GM12878 (cell line): ENCODE data around the gene CLIC5. TPM values are rescaled to one million over a fixed set of nuclear protein-coding genes. Genes with fewer than 3 reads are reported as not detected.

Experiments used
- ATAC-seq: fragments of 200-7000 bp; cut with Tn5 transposase; 3 replicates; pipeline ENCODE4 v1.9.1; 2020; ENCODE audit warnings: mild to moderate bottlenecking, moderate library complexity
- BruUV-seq: library from RNA; stranded (reverse); fragments of 400-500 nt; replicated peaks from 2 replicates; lab custom pipeline; 2021; lab: Mats Ljungman, UMichigan
- CTCF ChIA-PET: fragments of 300-600 bp; sonication (Branson Sonifier 250); formaldehyde crosslinking; extraction: SDS; loops from one replicate; lab custom pipeline; 2021; ENCODE audit warnings: inconsistent platforms; lab: Yijun Ruan, JAX
- POLR2A ChIA-PET: fragments of 350-600 bp; formaldehyde crosslinking; extraction: SDS; loops from one replicate; lab custom pipeline; 2021; ENCODE audit warnings: inconsistent platforms; lab: Charles Lee
- RAD21 ChIA-PET: fragments of 300-600 bp; sonication (Branson Sonifier 250); formaldehyde crosslinking; loops from one replicate; lab custom pipeline; 2023; ENCODE audit warnings: antibody characterized with exemption; ENCODE audit not compliant: unreplicated experiment; lab: Charles Lee
- SMC1A ChIA-PET: fragments of 300-600 bp; sonication (Branson Sonifier 250); formaldehyde crosslinking; loops from one replicate; lab custom pipeline; 2023; ENCODE audit not compliant: unreplicated experiment, uncharacterized antibody; lab: Charles Lee
- DNase-seq: peaks from one replicate; pipeline ENCODE4 v3.0.0-alpha.2; 2011; ENCODE audit warnings: low read depth, low spot score
- FAIRE-seq: peaks from 3 replicates; lab custom pipeline; 2011; peaks lifted over from hg19 to GRCh38; lab: Jason Lieb, UNC
- H2AFZ ChIP-seq: 2 replicates; pipeline ENCODE4 v1.6.0; 2011; ENCODE audit warnings: low read depth, low read length, control low read depth; ENCODE audit not compliant: control insufficient read depth
- H3K27ac ChIP-seq: 2 replicates; pipeline ENCODE4 v1.5.1; 2011; ENCODE audit warnings: control low read depth; ENCODE audit not compliant: control insufficient read depth, insufficient read depth
- H3K27me3 ChIP-seq, 2 experiments: replicated peaks in 1 of 2; 2 replicates each; pipeline versions ENCODE4 v1.6.0 to v1.6.1; 2011; ENCODE audit warnings: low read length in 1 of 2; ENCODE audit not compliant: control insufficient read depth in 2 of 2, insufficient read depth in 2 of 2
- H3K36me3 ChIP-seq, 2 experiments: 2 replicates each; pipeline ENCODE4 v1.5.1; 2011; ENCODE audit warnings: low read length in 1 of 2; ENCODE audit not compliant: control insufficient read depth in 2 of 2, insufficient read depth in 2 of 2
- H3K4me1 ChIP-seq: 2 replicates; pipeline ENCODE4 v1.6.1; 2011; ENCODE audit warnings: mild to moderate bottlenecking, low read length, moderate library complexity, mixed read lengths; ENCODE audit not compliant: control insufficient read depth, insufficient read depth
- H3K4me2 ChIP-seq: 2 replicates; pipeline ENCODE4 v1.6.0; 2011; ENCODE audit warnings: control low read depth; ENCODE audit not compliant: control insufficient read depth, insufficient read depth
- H3K4me3 ChIP-seq: fragments of 200-600 bp; sonication (generic); 2 replicates; pipeline ENCODE4 v1.5.1; 2016
- H3K79me2 ChIP-seq: 2 replicates; pipeline ENCODE4 v1.6.0; 2011; ENCODE audit warnings: low read length; ENCODE audit not compliant: control insufficient read depth, insufficient read depth
- H3K9ac ChIP-seq: 2 replicates; pipeline ENCODE4 v1.8.0; 2011; ENCODE audit warnings: low read length, control low read depth, mixed read lengths; ENCODE audit not compliant: control insufficient read depth, insufficient read depth
- H3K9me3 ChIP-seq: replicated peaks from 3 replicates; pipeline ENCODE4 v1.5.1; 2011; ENCODE audit warnings: mild to moderate bottlenecking, low read length; ENCODE audit not compliant: control insufficient read depth, insufficient read depth
- H4K20me1 ChIP-seq: 2 replicates; pipeline ENCODE4 v1.6.0; 2011; ENCODE audit not compliant: control insufficient read depth, insufficient read depth
- FOXM1 ChIP-seq: IDR thresholded peaks from 2 replicates; pipeline ENCODE4 v1.6.1; 2012; ENCODE audit warnings: low read depth, mild to moderate bottlenecking, inconsistent platforms, low read length, moderate library complexity
- MTA2 ChIP-seq: fragments of 450-650 bp; IDR thresholded peaks from 2 replicates; pipeline ENCODE4 v1.6.1; 2016; ENCODE audit warnings: low read depth, mild to moderate bottlenecking, moderate library complexity
- ZZZ3 ChIP-seq: IDR thresholded peaks from 2 replicates; pipeline ENCODE4 v1.6.1; 2011; ENCODE audit warnings: low read depth; ENCODE audit not compliant: control insufficient read depth, insufficient read length
- WGBS: methylation state at CpG from one replicate; pipeline ENCODE4 v1.1.6; 2016; ENCODE audit warnings: low lambda C conversion rate; ENCODE audit not compliant: insufficient replicate concordance, insufficient coverage; ENCODE audit errors: missing lambda C conversion rate; 5-methylcytosine and 5-hydroxymethylcytosine counted together
- in situ Hi-C: fragments of 300-500 bp; cut with MboI; formaldehyde crosslinking; loops from 9 replicates; pipeline ENCODE4 v1.14.3; 2018; ENCODE audit warnings: mixed read lengths
- intact Hi-C: fragments of 100-400 bp; cut with micrococcal nuclease; formaldehyde crosslinking; loops from one replicate; pipeline ENCODE4 v1.14.2; 2022; ENCODE audit not compliant: unreplicated experiment
- polyA plus RNA-seq, 11 experiments: library from polyadenylated mRNA; depleted of rRNA in 4 of 11; unstranded in 6 of 11; stranded (reverse) in 5 of 11; fragments of >200 nt; fragmentation: Nextera tagmentation in 4 of 11; fragmentation: Illumina TruSeq in 1 of 11; extraction: Ambion mirVana in 4 of 11; extraction: Trizol in 1 of 11; gene quantifications; 1 replicate in 1 of 11; 2 replicates in 10 of 11; pipeline versions ENCODE4 v1.2.1 to v1.2.3, GENCODE V29; 2011 to 2016; ENCODE audit warnings: inconsistent platforms in 2 of 11, missing spikeins in 2 of 11, low read depth in 1 of 11
- total RNA-seq, 4 experiments: library from RNA; depleted of rRNA in 3 of 4; stranded (reverse); fragments of >200 nt in 3 of 4; fragmentation: Illumina TruSeq in 1 of 4; extraction: Trizol in 1 of 4; gene quantifications; 2 replicates each; pipeline versions ENCODE4 v1.2.1 to v1.2.3, GENCODE V29; 2013 to 2021
- TF ChIP-seq, protein P1 (sequence below): fragments of 450-650 bp; IDR thresholded peaks from 2 replicates; pipeline ENCODE4 v1.6.1; 2017; ENCODE audit warnings: mild to moderate bottlenecking, moderate library complexity

Gene CLIC5
- total and polyA plus RNA-seq, 10 of the 15 experiments (the other 5 are each of a cell fraction or from before 2014, with no cell fraction given) = 0.01 to 0.08 (median 0.02) TPM; not detected in 7

DNA sequence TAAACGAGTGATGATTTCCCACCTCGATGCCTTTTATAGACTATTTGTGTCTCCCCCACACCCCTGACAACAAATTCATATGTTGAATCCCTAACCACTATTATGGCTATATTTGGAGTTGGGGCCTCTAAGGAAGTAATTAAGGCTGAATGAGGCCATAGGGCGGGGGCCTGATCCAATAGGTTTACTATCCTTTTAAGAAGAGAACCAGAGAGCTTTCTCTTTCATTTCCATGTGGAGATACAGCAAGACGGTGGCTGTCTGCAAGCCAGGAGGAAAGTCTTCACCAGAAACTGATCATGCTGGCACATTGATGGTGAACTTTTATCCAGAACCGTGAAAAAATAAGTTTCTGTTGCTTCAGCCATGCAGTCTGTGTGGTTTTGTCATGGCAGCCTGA is 38.9 kb upstream of the CLIC5 start:
- FAIRE-seq = no peak

More for the DNA sequence above, 38.9 kb upstream of the CLIC5 start:
- no peak for TF ChIP-seq ZZZ3
- TF ChIP-seq MTA2 = no peak
- TF ChIP-seq FOXM1 = no peak
- TF ChIP-seq, protein P1, sequence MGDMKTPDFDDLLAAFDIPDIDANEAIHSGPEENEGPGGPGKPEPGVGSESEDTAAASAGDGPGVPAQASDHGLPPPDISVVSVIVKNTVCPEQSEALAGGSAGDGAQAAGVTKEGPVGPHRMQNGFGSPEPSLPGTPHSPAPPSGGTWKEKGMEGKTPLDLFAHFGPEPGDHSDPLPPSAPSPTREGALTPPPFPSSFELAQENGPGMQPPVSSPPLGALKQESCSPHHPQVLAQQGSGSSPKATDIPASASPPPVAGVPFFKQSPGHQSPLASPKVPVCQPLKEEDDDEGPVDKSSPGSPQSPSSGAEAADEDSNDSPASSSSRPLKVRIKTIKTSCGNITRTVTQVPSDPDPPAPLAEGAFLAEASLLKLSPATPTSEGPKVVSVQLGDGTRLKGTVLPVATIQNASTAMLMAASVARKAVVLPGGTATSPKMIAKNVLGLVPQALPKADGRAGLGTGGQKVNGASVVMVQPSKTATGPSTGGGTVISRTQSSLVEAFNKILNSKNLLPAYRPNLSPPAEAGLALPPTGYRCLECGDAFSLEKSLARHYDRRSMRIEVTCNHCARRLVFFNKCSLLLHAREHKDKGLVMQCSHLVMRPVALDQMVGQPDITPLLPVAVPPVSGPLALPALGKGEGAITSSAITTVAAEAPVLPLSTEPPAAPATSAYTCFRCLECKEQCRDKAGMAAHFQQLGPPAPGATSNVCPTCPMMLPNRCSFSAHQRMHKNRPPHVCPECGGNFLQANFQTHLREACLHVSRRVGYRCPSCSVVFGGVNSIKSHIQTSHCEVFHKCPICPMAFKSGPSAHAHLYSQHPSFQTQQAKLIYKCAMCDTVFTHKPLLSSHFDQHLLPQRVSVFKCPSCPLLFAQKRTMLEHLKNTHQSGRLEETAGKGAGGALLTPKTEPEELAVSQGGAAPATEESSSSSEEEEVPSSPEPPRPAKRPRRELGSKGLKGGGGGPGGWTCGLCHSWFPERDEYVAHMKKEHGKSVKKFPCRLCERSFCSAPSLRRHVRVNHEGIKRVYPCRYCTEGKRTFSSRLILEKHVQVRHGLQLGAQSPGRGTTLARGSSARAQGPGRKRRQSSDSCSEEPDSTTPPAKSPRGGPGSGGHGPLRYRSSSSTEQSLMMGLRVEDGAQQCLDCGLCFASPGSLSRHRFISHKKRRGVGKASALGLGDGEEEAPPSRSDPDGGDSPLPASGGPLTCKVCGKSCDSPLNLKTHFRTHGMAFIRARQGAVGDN = no peak
- Histone ChIP-seq H3K27me3 (no peaks in the 10 kb centered on the region), H3K4me2 (no peak overlapping the region), H3K27ac (no peak overlapping the region), H3K4me1 (no peaks in the 10 kb centered on the region), H3K9ac (no peak overlapping the region), H4K20me1 (no peaks in the 10 kb centered on the region), H3K9me3 (no peaks in the 10 kb centered on the region; the same call in 2 of the 3 replicates), H3K4me3 (no peak overlapping the region), H3K36me3 (no peaks in the 10 kb centered on the region), H3K79me2 (no peaks in the 10 kb centered on the region), H2AFZ (no peak overlapping the region)
- DNase-seq (no peak), ATAC-seq (no peak)
- no TSS peak for BruUV-seq
- RAD21 ChIA-PET = no interaction called here
- in situ Hi-C loops (no loop called here), intact Hi-C loops (no loop called here)
- CTCF ChIA-PET = no interaction called here
- SMC1A ChIA-PET = no interaction called here
- POLR2A ChIA-PET = no interaction called here
- 51% methylated on average over 5 of the region's 5 CpGs for whole genome bisulfite sequencing
